Fibroblast of lung (primary cell): Measurements from ENCODE around the gene PCSK2. TPM values are rescaled to one million over a fixed set of nuclear protein-coding genes. Genes with fewer than 3 reads are reported as not detected.

ENCODE experiments used
- DNase-seq, 2 donors: peaks; one replicate each; pipeline versions ENCODE4 v3.0.0 to v3.0.0-alpha.2; 2010; ENCODE audit warnings: low read depth in 2 of 2
- H2AFZ ChIP-seq: 2 replicates; pipeline ENCODE4 v1.5.1; 2012; ENCODE audit warnings: low read length, control low read depth, inconsistent platforms
- H3K27ac ChIP-seq: 2 replicates; pipeline ENCODE4 v1.5.1; 2011; ENCODE audit warnings: low read length, control low read depth; ENCODE audit not compliant: insufficient read depth
- H3K27me3 ChIP-seq: 2 replicates; pipeline ENCODE4 v1.5.1; 2011; ENCODE audit warnings: mild to moderate bottlenecking, low read length; ENCODE audit not compliant: control insufficient read depth, insufficient read depth
- H3K36me3 ChIP-seq: 2 replicates; pipeline ENCODE4 v1.5.1; 2011; ENCODE audit warnings: low read length; ENCODE audit not compliant: control insufficient read depth, insufficient read depth
- H3K4me1 ChIP-seq: 2 replicates; pipeline ENCODE4 v1.5.1; 2011; ENCODE audit warnings: low read length; ENCODE audit not compliant: control insufficient read depth, insufficient read depth; ENCODE audit errors: extremely low read depth
- H3K4me2 ChIP-seq: 2 replicates; pipeline ENCODE4 v1.5.1; 2011; ENCODE audit warnings: low read length, control low read depth; ENCODE audit not compliant: insufficient read depth; ENCODE audit errors: extremely low read depth
- H3K4me3 ChIP-seq, 4 experiments: fragments of 200-600 bp in 1 of 4; sonication (generic) in 1 of 4; replicated peaks in 1 of 4; 2 replicates each; pipeline ENCODE4 v1.5.1; 2011 to 2016; ENCODE audit warnings: low read length in 4 of 4, low read depth in 3 of 4, mild to moderate bottlenecking in 3 of 4, control low read depth in 2 of 4, inconsistent platforms in 1 of 4, mixed read lengths in 1 of 4; ENCODE audit not compliant: insufficient read depth in 1 of 4; ENCODE audit errors: control extremely low read depth in 1 of 4
- H3K79me2 ChIP-seq: 2 replicates; pipeline ENCODE4 v1.5.1; 2012; ENCODE audit warnings: mild to moderate bottlenecking, low read length, inconsistent platforms; ENCODE audit not compliant: control insufficient read depth, insufficient read depth
- H3K9ac ChIP-seq: 2 replicates; pipeline ENCODE4 v1.5.1; 2011; ENCODE audit warnings: mild to moderate bottlenecking, low read length, control low read depth; ENCODE audit not compliant: insufficient read depth
- H3K9me3 ChIP-seq: 2 replicates; pipeline ENCODE4 v1.5.1; 2012; ENCODE audit warnings: low read depth, low read length; ENCODE audit not compliant: control insufficient read depth, insufficient read depth
- H4K20me1 ChIP-seq: 2 replicates; pipeline ENCODE4 v1.5.1; 2011; ENCODE audit warnings: low read length; ENCODE audit not compliant: control insufficient read depth, insufficient read depth; ENCODE audit errors: extremely low read depth
- EZH2 ChIP-seq: IDR thresholded peaks from 2 replicates; pipeline ENCODE4 v1.5.1; 2012; ENCODE audit warnings: low read length, control low read depth, mild to moderate bottlenecking; ENCODE audit errors: missing control alignments
- polyA plus RNA-seq, 2 donors: library from polyadenylated mRNA; depleted of rRNA in 1 of 2; stranded (reverse) in 1 of 2; unstranded in 1 of 2; fragments of >200 nt; gene quantifications; 2 replicates each; pipeline ENCODE4 v1.2.1, GENCODE V29; 2011 to 2012; ENCODE audit warnings: missing spikeins in 1 of 2
- total RNA-seq: library from RNA; depleted of rRNA; stranded (reverse); fragments of >200 nt; gene quantifications from 2 replicates; pipeline ENCODE4 v1.2.1, GENCODE V29; 2014
- TF ChIP-seq, protein P1 (sequence below), 2 donors: IDR thresholded peaks in 1 of 2; conservative IDR thresholded peaks in 1 of 2; 1 replicate in 1 of 2; 2 replicates in 1 of 2; pipeline ENCODE4 v1.5.1; 2011 to 2012; ENCODE audit warnings: low read length in 2 of 2, control low read depth in 1 of 2, inconsistent platforms in 1 of 2, low read depth in 1 of 2, mild to moderate bottlenecking in 1 of 2

Gene PCSK2
- total and polyA plus RNA-seq, 2 donors (not counting 1 experiment from before 2014, with no cell fraction given): under 0.01 to 1.2 TPM

DNA sequence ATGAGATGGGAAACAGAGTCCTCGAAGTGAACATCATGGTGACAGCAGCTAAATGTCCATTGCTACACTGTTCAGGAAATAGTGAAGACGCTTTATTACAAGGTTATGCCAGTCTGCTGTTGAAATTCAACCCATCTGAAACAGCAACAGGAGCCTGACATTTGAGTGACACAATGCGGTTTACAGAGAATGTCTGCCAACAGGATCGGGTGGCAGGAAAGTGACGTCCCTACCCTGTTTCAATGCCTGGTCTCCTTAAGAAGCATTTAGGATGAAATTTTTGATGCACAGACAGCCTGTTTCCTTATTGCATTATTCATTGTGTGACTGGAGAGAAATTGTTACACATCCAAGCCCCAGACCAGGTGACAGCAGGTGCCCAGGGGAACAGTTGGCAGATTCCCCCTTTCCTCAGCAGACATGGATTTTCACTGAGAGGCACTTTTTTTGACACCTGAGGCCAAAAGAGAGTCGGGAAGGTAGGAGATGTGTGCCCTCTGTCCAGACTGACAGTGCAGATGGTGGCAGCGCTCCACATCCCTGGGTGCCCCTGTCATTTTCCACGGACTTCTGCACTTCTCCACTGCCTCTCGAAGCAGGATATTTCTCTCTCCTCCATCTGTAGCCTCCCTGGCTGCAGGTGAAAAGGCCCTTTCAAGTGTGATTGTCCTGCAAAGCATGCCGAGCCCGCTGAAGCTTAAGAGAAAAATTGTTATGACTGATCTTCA, 216.5 kb downstream of the PCSK2 start:
- H3K9ac ChIP-seq: no peak overlapping the region
- DNase-seq: no peak
- H2AFZ ChIP-seq: no peak overlapping the region
- H3K4me1 ChIP-seq: no peaks in the 10 kb centered on the region
- no peak overlapping the region for H3K4me2 ChIP-seq
- no peaks in the 10 kb centered on the region for H3K36me3 ChIP-seq
- H3K9me3 ChIP-seq: no peaks in the 10 kb centered on the region
- H4K20me1 ChIP-seq: no peaks in the 10 kb centered on the region
- H3K4me3 ChIP-seq: no peak overlapping the region
- H3K27me3 ChIP-seq: peaks cover 9% of the 10 kb centered on the region
- no peak for TF ChIP-seq EZH2
- TF ChIP-seq, protein P1, sequence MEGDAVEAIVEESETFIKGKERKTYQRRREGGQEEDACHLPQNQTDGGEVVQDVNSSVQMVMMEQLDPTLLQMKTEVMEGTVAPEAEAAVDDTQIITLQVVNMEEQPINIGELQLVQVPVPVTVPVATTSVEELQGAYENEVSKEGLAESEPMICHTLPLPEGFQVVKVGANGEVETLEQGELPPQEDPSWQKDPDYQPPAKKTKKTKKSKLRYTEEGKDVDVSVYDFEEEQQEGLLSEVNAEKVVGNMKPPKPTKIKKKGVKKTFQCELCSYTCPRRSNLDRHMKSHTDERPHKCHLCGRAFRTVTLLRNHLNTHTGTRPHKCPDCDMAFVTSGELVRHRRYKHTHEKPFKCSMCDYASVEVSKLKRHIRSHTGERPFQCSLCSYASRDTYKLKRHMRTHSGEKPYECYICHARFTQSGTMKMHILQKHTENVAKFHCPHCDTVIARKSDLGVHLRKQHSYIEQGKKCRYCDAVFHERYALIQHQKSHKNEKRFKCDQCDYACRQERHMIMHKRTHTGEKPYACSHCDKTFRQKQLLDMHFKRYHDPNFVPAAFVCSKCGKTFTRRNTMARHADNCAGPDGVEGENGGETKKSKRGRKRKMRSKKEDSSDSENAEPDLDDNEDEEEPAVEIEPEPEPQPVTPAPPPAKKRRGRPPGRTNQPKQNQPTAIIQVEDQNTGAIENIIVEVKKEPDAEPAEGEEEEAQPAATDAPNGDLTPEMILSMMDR (conservative IDR thresholded peaks at IDR 0.05 in 1 of 2, IDR thresholded peaks at IDR 0.05 in 1 of 2; ENCODE audit: low read depth in 1 of 2, low read length in 2 of 2): no peak
- H3K79me2 ChIP-seq: no peaks in the 10 kb centered on the region
- H3K27ac ChIP-seq: no peak overlapping the region

DNA sequence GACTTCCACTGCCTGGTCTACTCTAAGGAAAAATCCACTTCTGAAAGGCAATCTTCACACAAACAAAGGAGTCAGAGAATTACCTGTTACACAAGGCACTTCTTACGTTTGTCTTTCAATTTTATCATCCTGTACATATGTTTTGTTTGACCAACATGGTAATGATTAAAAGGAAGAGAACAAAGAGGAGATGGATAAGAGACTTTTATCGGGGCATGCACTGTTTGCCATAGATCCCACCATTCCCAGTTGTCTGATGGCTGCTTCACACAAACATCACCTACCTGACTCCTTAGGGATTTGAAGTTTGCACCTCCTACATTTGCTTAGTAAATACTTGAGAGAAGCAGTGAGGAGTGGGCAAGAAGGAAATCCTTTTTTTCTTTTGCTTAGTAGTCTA, 217.3 kb downstream of the PCSK2 start:
- Histone ChIP-seq H2AFZ (no peak overlapping the region), H3K9ac (no peak overlapping the region), H3K27me3 (peaks cover 9% of the 10 kb centered on the region), H3K36me3 (no peaks in the 10 kb centered on the region), H3K9me3 (no peaks in the 10 kb centered on the region), H3K27ac (no peak overlapping the region), H3K79me2 (no peaks in the 10 kb centered on the region), H3K4me1 (no peaks in the 10 kb centered on the region), H3K4me3 (no peak overlapping the region), H4K20me1 (no peaks in the 10 kb centered on the region), H3K4me2 (no peak overlapping the region)
- no peak for DNase-seq
- TF ChIP-seq EZH2: no peak
- TF ChIP-seq, protein P1 (conservative IDR thresholded peaks at IDR 0.05 in 1 of 2, IDR thresholded peaks at IDR 0.05 in 1 of 2; ENCODE audit: low read depth in 1 of 2, low read length in 2 of 2): no peak

DNA sequence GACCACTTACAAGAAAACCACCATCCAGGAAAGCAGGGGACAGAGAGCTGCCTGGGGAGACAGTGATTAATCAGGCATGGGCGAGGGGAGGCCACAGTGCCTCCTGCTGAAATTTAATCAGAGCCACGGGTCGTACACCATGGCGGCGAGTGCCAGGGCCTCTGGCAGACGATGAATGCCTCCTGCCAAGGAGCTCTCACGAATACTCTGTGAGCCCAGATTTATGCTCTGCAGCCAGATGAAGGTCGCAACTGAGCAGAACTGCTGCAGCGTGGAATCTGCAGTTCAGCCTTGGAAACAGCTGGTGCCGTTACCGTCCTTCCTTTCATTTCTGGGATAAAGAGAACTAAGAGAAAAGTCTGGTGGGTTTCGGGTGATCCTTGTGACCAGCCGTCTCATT, 218.7 kb downstream of the PCSK2 start:
- H3K79me2 ChIP-seq: no peaks in the 10 kb centered on the region
- no peak for TF ChIP-seq EZH2
- TF ChIP-seq, protein P1 (conservative IDR thresholded peaks at IDR 0.05 in 1 of 2, IDR thresholded peaks at IDR 0.05 in 1 of 2; ENCODE audit: low read depth in 1 of 2, low read length in 2 of 2): no peak
- no peaks in the 10 kb centered on the region for H3K4me1 ChIP-seq

More for the DNA sequence above, 218.7 kb downstream of the PCSK2 start:
- no peak overlapping the region for H3K9ac ChIP-seq
- no peak for DNase-seq
- no peaks in the 10 kb centered on the region for H3K9me3 ChIP-seq
- H2AFZ ChIP-seq: no peak overlapping the region
- H3K4me3 ChIP-seq: no peak overlapping the region
- no peak overlapping the region for H3K27ac ChIP-seq
- no peaks in the 10 kb centered on the region for H4K20me1 ChIP-seq
- no peak overlapping the region for H3K4me2 ChIP-seq
- no peaks in the 10 kb centered on the region for H3K36me3 ChIP-seq
- peaks cover 9% of the 10 kb centered on the region for H3K27me3 ChIP-seq
